ENCODE results near the gene GOLGA6L22. TPM values are rescaled to one million over a fixed set of nuclear protein-coding genes. Genes with fewer than 3 reads are reported as not detected.
"Not testable (repeated sequence)": the region's sequence is repeated elsewhere in the genome, so short reads cannot be mapped to it uniquely, and the experiment has no call there.

The GOLGA6L22 gene
- total RNA-seq, 1 experiment from 2014 or later, result not detected

- H3K79me1 ChIP-seq (ENCODE audit: insufficient read depth, low read depth, low read length, poor library complexity, severe bottlenecking); H4K20me1 ChIP-seq (ENCODE audit: control insufficient read depth, insufficient read depth, insufficient read length); H2AFZ ChIP-seq (ENCODE audit: low read length); H3K4me1 Mint-ChIP-seq; H3K36me3 Mint-ChIP-seq (ENCODE audit: insufficient read depth in 1 of 3, low read depth in 3 of 3); H2BK20ac ChIP-seq (ENCODE audit: low read depth, low read length, poor library complexity, severe bottlenecking); H3K27ac ChIP-seq (ENCODE audit: insufficient read length, low read depth, low read length); H3K4me2 ChIP-seq (ENCODE audit: insufficient read depth, insufficient read length, low read length); H3K23ac ChIP-seq (ENCODE audit: insufficient read length, low read depth, low read length); H3K4me1 ChIP-seq (ENCODE audit: insufficient read depth, low read length); H4K5ac ChIP-seq (ENCODE audit: insufficient read length, low read depth, low read length); H3K27me3 Mint-ChIP-seq (ENCODE audit: low read depth); H3K27ac Mint-ChIP-seq; H3K9me3 Mint-ChIP-seq; H3K9ac ChIP-seq (ENCODE audit: extremely low read depth, insufficient read length, low read length); H3K27me3 ChIP-seq (ENCODE audit: insufficient read depth, low read length); H2BK5ac ChIP-seq (ENCODE audit: insufficient read length, low read length); H2BK120ac ChIP-seq (ENCODE audit: low read depth, low read length, poor library complexity, severe bottlenecking); H3K79me2 ChIP-seq (ENCODE audit: insufficient read depth, low read length); H2BK15ac ChIP-seq (ENCODE audit: low read depth, low read length); H2BK12ac ChIP-seq (ENCODE audit: insufficient read length, low read depth, low read length); H4K8ac ChIP-seq (replicated peaks; ENCODE audit: insufficient read length, low read depth, low read length); H3K56ac ChIP-seq (ENCODE audit: insufficient read length, low read depth, low read length); H3K14ac ChIP-seq (ENCODE audit: insufficient read depth, low read length); H2AK5ac ChIP-seq (ENCODE audit: insufficient read length, low read length); H3K23me2 ChIP-seq (ENCODE audit: insufficient read length, low read depth, low read length, poor library complexity, severe bottlenecking); H3K9me3 ChIP-seq (ENCODE audit: control insufficient read depth, low read depth, low read length); H3K4ac ChIP-seq (ENCODE audit: low read depth, low read length); H4K91ac ChIP-seq (ENCODE audit: insufficient read length, low read depth, low read length); H3K18ac ChIP-seq (ENCODE audit: insufficient read length, low read depth, low read length); H3T11ph ChIP-seq (ENCODE audit: low read length): not testable (repeated sequence)
- peak; percentile 35 for DNase-seq
- WGBS (ENCODE audit: extremely low coverage, insufficient read length, low lambda C conversion rate), result no CpG with 5 or more reads among the region's 86 CpGs
- H3K4me3 Mint-ChIP-seq, result peak overlapping the region in 1 of 2 experiments; percentile 39; a peak in 3 of 5 replicates
These were observed 35.9 kb downstream of the GOLGA6L22 start for GRCh38 chr15:22494490-22495113.

GRCh38 chr15:22497200-22497599 lies 38.5 kb downstream of the GOLGA6L22 start:
- not testable (repeated sequence) for H3K79me1 ChIP-seq (ENCODE audit: insufficient read depth, low read depth, low read length, poor library complexity, severe bottlenecking); H3K79me2 ChIP-seq (ENCODE audit: insufficient read depth, low read length); H4K20me1 ChIP-seq (ENCODE audit: control insufficient read depth, insufficient read depth, insufficient read length); H4K8ac ChIP-seq (replicated peaks; ENCODE audit: insufficient read length, low read depth, low read length); H2AFZ ChIP-seq (ENCODE audit: low read length); H3K18ac ChIP-seq (ENCODE audit: insufficient read length, low read depth, low read length); H3K4me1 ChIP-seq (ENCODE audit: insufficient read depth, low read length); H3K9ac ChIP-seq (ENCODE audit: extremely low read depth, insufficient read length, low read length); H3K4me2 ChIP-seq (ENCODE audit: insufficient read depth, insufficient read length, low read length); H4K5ac ChIP-seq (ENCODE audit: insufficient read length, low read depth, low read length); H3K14ac ChIP-seq (ENCODE audit: insufficient read depth, low read length); H3K9me3 Mint-ChIP-seq; H2BK20ac ChIP-seq (ENCODE audit: low read depth, low read length, poor library complexity, severe bottlenecking); H3T11ph ChIP-seq (ENCODE audit: low read length); H3K23me2 ChIP-seq (ENCODE audit: insufficient read length, low read depth, low read length, poor library complexity, severe bottlenecking); H3K27ac Mint-ChIP-seq; H2BK120ac ChIP-seq (ENCODE audit: low read depth, low read length, poor library complexity, severe bottlenecking); H2BK5ac ChIP-seq (ENCODE audit: insufficient read length, low read length); H4K91ac ChIP-seq (ENCODE audit: insufficient read length, low read depth, low read length); H3K4me1 Mint-ChIP-seq; H2BK15ac ChIP-seq (ENCODE audit: low read depth, low read length); H3K36me3 Mint-ChIP-seq (ENCODE audit: insufficient read depth in 1 of 3, low read depth in 3 of 3); H3K23ac ChIP-seq (ENCODE audit: insufficient read length, low read depth, low read length); H2AK5ac ChIP-seq (ENCODE audit: insufficient read length, low read length); DNase-seq; H3K27ac ChIP-seq (ENCODE audit: insufficient read length, low read depth, low read length); H3K27me3 Mint-ChIP-seq (ENCODE audit: low read depth); H2BK12ac ChIP-seq (ENCODE audit: insufficient read length, low read depth, low read length); H3K56ac ChIP-seq (ENCODE audit: insufficient read length, low read depth, low read length); H3K4me3 Mint-ChIP-seq; H3K4ac ChIP-seq (ENCODE audit: low read depth, low read length); H3K9me3 ChIP-seq (ENCODE audit: control insufficient read depth, low read depth, low read length); H3K27me3 ChIP-seq (ENCODE audit: insufficient read depth, low read length)
- WGBS (ENCODE audit: extremely low coverage, insufficient read length, low lambda C conversion rate), result no CpG with 5 or more reads among the region's 4 CpGs

All from H9 (cell line).